MM.1S (cell line): ENCODE results near the gene TTYH3.

Source experiments
- DNase-seq: peaks from one replicate; pipeline ENCODE4 v3.0.0-alpha.2; 2015
- H2AFZ ChIP-seq: fragments of 300-600 bp; sonication (generic); 2 replicates; pipeline ENCODE4 v1.6.0; 2016; ENCODE audit warnings: antibody characterized with exemption, low read length
- H3F3A ChIP-seq: fragments of 300-600 bp; sonication (generic); 2 replicates; pipeline ENCODE4 v1.6.1; 2016; ENCODE audit warnings: mild to moderate bottlenecking, antibody characterized with exemption, low read length, moderate library complexity, mixed read lengths; ENCODE audit not compliant: insufficient read depth
- H3K27ac ChIP-seq: fragments of 300-600 bp; sonication (generic); 2 replicates; pipeline ENCODE4 v1.5.1; 2016; ENCODE audit warnings: mild to moderate bottlenecking, low read length
- H3K27me3 ChIP-seq: fragments of 300-600 bp; sonication (generic); replicated peaks from 2 replicates; pipeline ENCODE4 v1.6.0; 2016; ENCODE audit warnings: low read length; ENCODE audit not compliant: insufficient read depth
- H3K36me3 ChIP-seq: fragments of 300-600 bp; sonication (generic); replicated peaks from 2 replicates; pipeline ENCODE4 v1.6.1; 2016; ENCODE audit warnings: mild to moderate bottlenecking, low read length, mixed read lengths; ENCODE audit not compliant: insufficient read depth
- H3K4me1 ChIP-seq: fragments of 300-600 bp; sonication (generic); 2 replicates; pipeline ENCODE4 v1.6.1; 2016; ENCODE audit warnings: low read length, mixed read lengths
- H3K4me2 ChIP-seq: fragments of 300-600 bp; sonication (generic); 2 replicates; pipeline ENCODE4 v1.6.0; 2016; ENCODE audit warnings: low read depth, low read length
- H3K4me3 ChIP-seq: fragments of 300-600 bp; sonication (generic); 2 replicates; pipeline ENCODE4 v1.5.1; 2016; ENCODE audit warnings: low read length, mixed read lengths
- H3K79me2 ChIP-seq: fragments of 300-600 bp; sonication (generic); 2 replicates; pipeline ENCODE4 v1.6.1; 2016; ENCODE audit warnings: mixed run types, low read length, mixed read lengths
- H3K9ac ChIP-seq: fragments of 300-600 bp; sonication (generic); 2 replicates; pipeline ENCODE4 v1.6.1; 2016; ENCODE audit warnings: low read length, mixed read lengths
- H3K9me2 ChIP-seq: fragments of 300-600 bp; sonication (generic); replicated peaks from 2 replicates; pipeline ENCODE4 v1.6.1; 2016; ENCODE audit warnings: mild to moderate bottlenecking, low read length, mixed read lengths; ENCODE audit not compliant: insufficient read depth
- H3K9me3 ChIP-seq: fragments of 300-600 bp; sonication (generic); replicated peaks from 2 replicates; pipeline ENCODE4 v1.6.1; 2016; ENCODE audit warnings: mild to moderate bottlenecking, low read length, mixed read lengths; ENCODE audit not compliant: insufficient read depth
- H4K20me1 ChIP-seq: fragments of 300-600 bp; sonication (generic); 2 replicates; pipeline ENCODE4 v1.6.1; 2016; ENCODE audit warnings: mild to moderate bottlenecking, low read length, moderate library complexity, mixed read lengths; ENCODE audit not compliant: insufficient read depth
- CTCF ChIP-seq: fragments of 300-600 bp; sonication (generic); IDR thresholded peaks from 2 replicates; pipeline ENCODE4 v1.5.1; 2016; ENCODE audit warnings: antibody characterized with exemption, low read length, mixed read lengths
- EZH2 ChIP-seq: fragments of 300-600 bp; sonication (generic); optimal IDR thresholded peaks from 2 replicates; pipeline ENCODE3; 2017; ENCODE audit warnings: low read depth, mild to moderate bottlenecking, antibody characterized with exemption, low read length, mixed read lengths
- EZH2phosphoT487 ChIP-seq: fragments of 300-600 bp; sonication (generic); IDR thresholded peaks from 2 replicates; pipeline ENCODE4 v1.6.1; 2018; ENCODE audit warnings: antibody characterized with exemption, low read length

Gene TTYH3

GRCh38 chr7:2646680-2647571, 15.1 kb downstream of the TTYH3 start:
- Histone ChIP-seq H2AFZ (no peak overlapping the region), H3K9ac (no peak overlapping the region), H3K4me3 (no peak overlapping the region), H3K9me3 (no peaks in the 10 kb centered on the region), H3K27ac (no peak overlapping the region), H3K4me2 (no peak overlapping the region), H3K36me3 (no peaks in the 10 kb centered on the region), H3F3A (no peaks in the 10 kb centered on the region), H3K79me2 (no peaks in the 10 kb centered on the region), H3K4me1 (no peaks in the 10 kb centered on the region), H3K9me2 (no peaks in the 10 kb centered on the region), H3K27me3 (peaks cover 27% of the 10 kb centered on the region), H4K20me1 (no peaks in the 10 kb centered on the region)
- DNase-seq: no peak
- TF ChIP-seq EZH2phosphoT487 (no peak), EZH2 (no peak), CTCF (no peak)

DNA sequence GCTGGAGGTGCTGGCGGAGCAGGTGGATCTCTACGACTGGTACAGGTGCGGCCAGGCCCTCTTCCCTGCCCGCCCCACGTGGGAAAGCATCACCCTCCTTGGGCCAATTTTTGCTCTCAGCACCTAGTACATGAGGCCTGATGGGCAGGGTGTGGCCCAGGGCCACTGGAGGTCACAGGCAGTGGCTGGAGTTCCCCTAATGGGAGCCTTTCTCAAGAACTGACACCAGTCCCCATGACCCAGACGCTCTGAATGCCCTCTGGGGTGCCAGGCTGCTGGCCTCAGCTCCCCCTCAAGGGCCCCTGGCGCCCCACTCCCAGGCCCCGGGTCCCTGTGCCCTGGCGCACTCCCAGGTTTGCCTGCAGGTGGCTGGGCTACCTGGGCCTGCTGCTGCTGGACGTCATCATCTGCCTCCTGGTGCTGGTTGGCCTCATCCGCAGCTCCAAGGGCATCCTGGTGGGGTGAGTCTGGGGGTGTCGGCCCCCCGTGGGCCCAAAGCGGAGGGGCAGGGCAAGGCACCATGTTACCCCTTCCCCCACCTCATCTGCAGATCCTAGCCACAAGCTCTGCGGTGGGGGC, 15.9 kb downstream of the TTYH3 start:
- no peak for TF ChIP-seq EZH2phosphoT487
- TF ChIP-seq CTCF: no peak
- TF ChIP-seq EZH2: no peak
- no peak overlapping the region for H3K4me2 ChIP-seq
- H3K9me2 ChIP-seq: no peaks in the 10 kb centered on the region
- no peaks in the 10 kb centered on the region for H3K9me3 ChIP-seq
- no peaks in the 10 kb centered on the region for H3K4me1 ChIP-seq
- H2AFZ ChIP-seq: no peak overlapping the region
- no peaks in the 10 kb centered on the region for H3K79me2 ChIP-seq
- no peaks in the 10 kb centered on the region for H3F3A ChIP-seq
- DNase-seq: no peak
- no peak overlapping the region for H3K9ac ChIP-seq
- H3K36me3 ChIP-seq: no peaks in the 10 kb centered on the region
- H3K27ac ChIP-seq: no peak overlapping the region
- H3K4me3 ChIP-seq: no peak overlapping the region
- H4K20me1 ChIP-seq: no peaks in the 10 kb centered on the region
- H3K27me3 ChIP-seq: peaks cover 33% of the 10 kb centered on the region

DNA sequence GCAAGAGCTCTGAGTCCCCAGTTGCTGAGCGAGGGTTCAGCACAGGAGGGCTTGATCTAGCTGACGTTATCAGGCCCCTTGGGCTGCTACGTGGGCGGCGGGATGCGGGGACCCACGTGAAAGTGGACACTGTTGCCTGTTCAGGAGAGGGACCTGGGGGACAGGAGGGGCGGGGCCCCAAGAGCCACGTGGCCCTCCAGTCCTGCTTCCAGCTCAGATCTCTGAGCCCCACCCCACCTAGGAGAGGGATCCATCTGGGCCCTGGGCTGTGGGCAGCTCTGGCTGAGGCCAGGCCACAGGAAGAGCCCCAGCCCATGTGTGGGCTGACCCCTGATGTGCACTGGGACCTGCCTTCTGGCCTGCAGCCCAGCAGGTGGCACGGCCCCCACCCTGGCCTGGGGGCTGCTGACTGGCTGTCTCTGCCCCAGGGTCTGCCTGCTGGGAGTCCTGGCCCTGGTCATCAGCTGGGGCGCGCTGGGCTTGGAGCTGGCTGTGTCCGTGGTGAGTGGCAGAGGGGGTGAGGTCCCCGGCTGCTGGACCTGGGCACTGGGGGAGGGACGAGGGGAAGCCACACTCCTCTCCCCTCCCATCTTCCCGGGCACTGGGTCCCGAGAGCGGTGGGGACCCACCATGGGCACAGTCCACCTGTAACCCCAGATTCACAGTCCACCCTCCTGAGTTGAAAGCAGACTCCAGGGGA, 17.5 kb downstream of the TTYH3 start:
- Histone ChIP-seq H2AFZ (no peak overlapping the region), H3K27ac (no peak overlapping the region), H3K27me3 (peaks cover 35% of the 10 kb centered on the region), H4K20me1 (no peaks in the 10 kb centered on the region), H3K4me1 (no peaks in the 10 kb centered on the region), H3K9me3 (no peaks in the 10 kb centered on the region), H3K36me3 (no peaks in the 10 kb centered on the region), H3K79me2 (no peaks in the 10 kb centered on the region), H3K4me3 (no peak overlapping the region), H3K9me2 (no peaks in the 10 kb centered on the region), H3K9ac (no peak overlapping the region), H3F3A (no peaks in the 10 kb centered on the region), H3K4me2 (no peak overlapping the region)
- TF ChIP-seq EZH2 (no peak), EZH2phosphoT487 (no peak), CTCF (no peak)
- no peak for DNase-seq
